ENCODE results near the gene DEFB124.

The DEFB124 gene

GRCh38 chr20:31514154-31515071, 39.5 kb upstream of the DEFB124 start, which contains the start of gene HM13 (continued):
- TF ChIP-seq GLI4 (tag by site-specific recombination; IDR thresholded peaks at IDR 0.05): 0 out of 2 replicates have a peak, but pooled peaks have one; percentile 18
- TF ChIP-seq ZBTB7A (tag by site-specific recombination; IDR thresholded peaks at IDR 0.05; ENCODE audit: low read depth): 0 out of 2 replicates have a peak, but pooled peaks have one; percentile 30
- TF ChIP-seq ZNF623 (tag by site-specific recombination; IDR thresholded peaks at IDR 0.05): no peak
- no peak for TF ChIP-seq ZNF174 (tag by site-specific recombination; IDR thresholded peaks at IDR 0.05)
- TF ChIP-seq PATZ1 (tag by site-specific recombination; IDR thresholded peaks at IDR 0.05): no peak
- no peak for TF ChIP-seq HOXA7 (CRISPR knock-in tag; IDR thresholded peaks at IDR 0.05; ENCODE audit: borderline replicate concordance)
- TF ChIP-seq, protein P1, sequence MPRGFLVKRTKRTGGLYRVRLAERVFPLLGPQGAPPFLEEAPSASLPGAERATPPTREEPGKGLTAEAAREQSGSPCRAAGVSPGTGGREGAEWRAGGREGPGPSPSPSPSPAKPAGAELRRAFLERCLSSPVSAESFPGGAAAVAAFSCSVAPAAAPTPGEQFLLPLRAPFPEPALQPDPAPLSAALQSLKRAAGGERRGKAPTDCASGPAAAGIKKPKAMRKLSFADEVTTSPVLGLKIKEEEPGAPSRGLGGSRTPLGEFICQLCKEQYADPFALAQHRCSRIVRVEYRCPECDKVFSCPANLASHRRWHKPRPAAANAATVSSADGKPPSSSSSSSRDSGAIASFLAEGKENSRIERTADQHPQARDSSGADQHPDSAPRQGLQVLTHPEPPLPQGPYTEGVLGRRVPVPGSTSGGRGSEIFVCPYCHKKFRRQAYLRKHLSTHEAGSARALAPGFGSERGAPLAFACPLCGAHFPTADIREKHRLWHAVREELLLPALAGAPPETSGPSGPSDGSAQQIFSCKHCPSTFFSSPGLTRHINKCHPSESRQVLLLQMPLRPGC (tag by site-specific recombination; IDR thresholded peaks at IDR 0.05): peak; percentile 62; the same call in 1 of the 2 replicates
- peak; percentile 71 for TF ChIP-seq YY1 (tag by site-specific recombination; IDR thresholded peaks at IDR 0.05)
- TF ChIP-seq, protein P2, sequence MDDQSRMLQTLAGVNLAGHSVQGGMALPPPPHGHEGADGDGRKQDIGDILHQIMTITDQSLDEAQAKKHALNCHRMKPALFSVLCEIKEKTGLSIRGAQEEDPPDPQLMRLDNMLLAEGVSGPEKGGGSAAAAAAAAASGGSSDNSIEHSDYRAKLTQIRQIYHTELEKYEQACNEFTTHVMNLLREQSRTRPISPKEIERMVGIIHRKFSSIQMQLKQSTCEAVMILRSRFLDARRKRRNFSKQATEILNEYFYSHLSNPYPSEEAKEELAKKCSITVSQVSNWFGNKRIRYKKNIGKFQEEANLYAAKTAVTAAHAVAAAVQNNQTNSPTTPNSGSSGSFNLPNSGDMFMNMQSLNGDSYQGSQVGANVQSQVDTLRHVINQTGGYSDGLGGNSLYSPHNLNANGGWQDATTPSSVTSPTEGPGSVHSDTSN (CRISPR knock-in tag; IDR thresholded peaks at IDR 0.05): no peak
- no peak for TF ChIP-seq ZNF555 (tag by site-specific recombination; conservative IDR thresholded peaks at IDR 0.05)
- no peak for TF ChIP-seq ZNF175 (tag by site-specific recombination; IDR thresholded peaks at IDR 0.05)
- TF ChIP-seq ZNF48 (tag by site-specific recombination; IDR thresholded peaks at IDR 0.05): no peak
- TF ChIP-seq ZNF404 (tag by site-specific recombination; IDR thresholded peaks at IDR 0.05): no peak
- TF ChIP-seq ZNF239 (tag by site-specific recombination; IDR thresholded peaks at IDR 0.05): no peak
- no peak for TF ChIP-seq ZNF350 (tag by site-specific recombination; IDR thresholded peaks at IDR 0.05)
- TF ChIP-seq, protein P3, sequence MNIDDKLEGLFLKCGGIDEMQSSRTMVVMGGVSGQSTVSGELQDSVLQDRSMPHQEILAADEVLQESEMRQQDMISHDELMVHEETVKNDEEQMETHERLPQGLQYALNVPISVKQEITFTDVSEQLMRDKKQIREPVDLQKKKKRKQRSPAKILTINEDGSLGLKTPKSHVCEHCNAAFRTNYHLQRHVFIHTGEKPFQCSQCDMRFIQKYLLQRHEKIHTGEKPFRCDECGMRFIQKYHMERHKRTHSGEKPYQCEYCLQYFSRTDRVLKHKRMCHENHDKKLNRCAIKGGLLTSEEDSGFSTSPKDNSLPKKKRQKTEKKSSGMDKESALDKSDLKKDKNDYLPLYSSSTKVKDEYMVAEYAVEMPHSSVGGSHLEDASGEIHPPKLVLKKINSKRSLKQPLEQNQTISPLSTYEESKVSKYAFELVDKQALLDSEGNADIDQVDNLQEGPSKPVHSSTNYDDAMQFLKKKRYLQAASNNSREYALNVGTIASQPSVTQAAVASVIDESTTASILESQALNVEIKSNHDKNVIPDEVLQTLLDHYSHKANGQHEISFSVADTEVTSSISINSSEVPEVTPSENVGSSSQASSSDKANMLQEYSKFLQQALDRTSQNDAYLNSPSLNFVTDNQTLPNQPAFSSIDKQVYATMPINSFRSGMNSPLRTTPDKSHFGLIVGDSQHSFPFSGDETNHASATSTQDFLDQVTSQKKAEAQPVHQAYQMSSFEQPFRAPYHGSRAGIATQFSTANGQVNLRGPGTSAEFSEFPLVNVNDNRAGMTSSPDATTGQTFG (tag by site-specific recombination; IDR thresholded peaks at IDR 0.05; ENCODE audit: borderline replicate concordance): no peak
- no peak for TF ChIP-seq ELK4 (IDR thresholded peaks at IDR 0.05; ENCODE audit: borderline replicate concordance, low read depth, low read length)
- TF ChIP-seq, protein P4, sequence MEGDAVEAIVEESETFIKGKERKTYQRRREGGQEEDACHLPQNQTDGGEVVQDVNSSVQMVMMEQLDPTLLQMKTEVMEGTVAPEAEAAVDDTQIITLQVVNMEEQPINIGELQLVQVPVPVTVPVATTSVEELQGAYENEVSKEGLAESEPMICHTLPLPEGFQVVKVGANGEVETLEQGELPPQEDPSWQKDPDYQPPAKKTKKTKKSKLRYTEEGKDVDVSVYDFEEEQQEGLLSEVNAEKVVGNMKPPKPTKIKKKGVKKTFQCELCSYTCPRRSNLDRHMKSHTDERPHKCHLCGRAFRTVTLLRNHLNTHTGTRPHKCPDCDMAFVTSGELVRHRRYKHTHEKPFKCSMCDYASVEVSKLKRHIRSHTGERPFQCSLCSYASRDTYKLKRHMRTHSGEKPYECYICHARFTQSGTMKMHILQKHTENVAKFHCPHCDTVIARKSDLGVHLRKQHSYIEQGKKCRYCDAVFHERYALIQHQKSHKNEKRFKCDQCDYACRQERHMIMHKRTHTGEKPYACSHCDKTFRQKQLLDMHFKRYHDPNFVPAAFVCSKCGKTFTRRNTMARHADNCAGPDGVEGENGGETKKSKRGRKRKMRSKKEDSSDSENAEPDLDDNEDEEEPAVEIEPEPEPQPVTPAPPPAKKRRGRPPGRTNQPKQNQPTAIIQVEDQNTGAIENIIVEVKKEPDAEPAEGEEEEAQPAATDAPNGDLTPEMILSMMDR (tag by site-specific recombination; IDR thresholded peaks at IDR 0.05): peak; percentile 88
- peak; percentile 88 for TF ChIP-seq ZBTB48 (tag by site-specific recombination; IDR thresholded peaks at IDR 0.05)
- TF ChIP-seq KLF9 (tag by site-specific recombination; IDR thresholded peaks at IDR 0.05; ENCODE audit: low read depth): peak; percentile 40; the same call in 1 of the 2 replicates
- no peak for TF ChIP-seq OVOL3 (tag by site-specific recombination; IDR thresholded peaks at IDR 0.05)
- TF ChIP-seq, protein P5, sequence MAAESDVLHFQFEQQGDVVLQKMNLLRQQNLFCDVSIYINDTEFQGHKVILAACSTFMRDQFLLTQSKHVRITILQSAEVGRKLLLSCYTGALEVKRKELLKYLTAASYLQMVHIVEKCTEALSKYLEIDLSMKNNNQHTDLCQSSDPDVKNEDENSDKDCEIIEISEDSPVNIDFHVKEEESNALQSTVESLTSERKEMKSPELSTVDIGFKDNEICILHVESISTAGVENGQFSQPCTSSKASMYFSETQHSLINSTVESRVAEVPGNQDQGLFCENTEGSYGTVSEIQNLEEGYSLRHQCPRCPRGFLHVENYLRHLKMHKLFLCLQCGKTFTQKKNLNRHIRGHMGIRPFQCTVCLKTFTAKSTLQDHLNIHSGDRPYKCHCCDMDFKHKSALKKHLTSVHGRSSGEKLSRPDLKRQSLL (tag by site-specific recombination; IDR thresholded peaks at IDR 0.05): no peak
- peak; percentile 71; the same call in 1 of the 2 replicates for TF ChIP-seq YY2 (tag by site-specific recombination; IDR thresholded peaks at IDR 0.05)
- no peak for TF ChIP-seq GLIS2 (tag by site-specific recombination; IDR thresholded peaks at IDR 0.05)
- TF ChIP-seq SP2 (tag by site-specific recombination; IDR thresholded peaks at IDR 0.05): peak; percentile 59
- TF ChIP-seq ZNF585B (tag by site-specific recombination; IDR thresholded peaks at IDR 0.05): no peak
- no peak for TF ChIP-seq ZNF211 (tag by site-specific recombination; IDR thresholded peaks at IDR 0.05; ENCODE audit: low read depth)
- no peak for TF ChIP-seq EGR2 (tag by site-specific recombination; IDR thresholded peaks at IDR 0.05; ENCODE audit: low read depth)
